ENCODE results near the gene MAPKAP1. TPM values are rescaled to one million over a fixed set of nuclear protein-coding genes. Genes with fewer than 3 reads are reported as not detected.

Gene MAPKAP1
- total RNA-seq, 2 donors from 2014 or later, result 83.7 to 91.8 TPM

- TF ChIP-seq POLR2A (IDR thresholded peaks at IDR 0.05) (no peak), CTCF (IDR thresholded peaks at IDR 0.05) (no peak)
- H3K27me3 ChIP-seq, result no peaks in the 10 kb centered on the region
- H3K4me1 ChIP-seq, result no peaks in the 10 kb centered on the region
- 90% methylated on average over 21 to 30 of the region's 32 CpGs for WGBS, 2 donors
- DNase-seq (no peak), ATAC-seq (no peak)
- no peak overlapping the region for H3K4me3 ChIP-seq
- peaks cover 0 to 3% of the 10 kb centered on the region in 2 donors for H3K36me3 ChIP-seq (replicated peaks in 1 of 2; ENCODE audit: insufficient read depth in 1 of 2, low read depth in 2 of 2)
- H3K27ac ChIP-seq, result no peak overlapping the region
- intact Hi-C loops (cut with DNase I), result no loop called here
- H3K9me3 ChIP-seq, result no peaks in the 10 kb centered on the region
Measured at GRCh38 chr9:125438506-125439433, 268.2 kb downstream of the MAPKAP1 start.

GRCh38 chr9:125437771-125438221 lies 269.2 kb downstream of the MAPKAP1 start:
- no peak for TF ChIP-seq CTCF (IDR thresholded peaks at IDR 0.05)
- no peaks in the 10 kb centered on the region for H3K4me1 ChIP-seq
- DNase-seq (no peak), ATAC-seq (no peak)
- peaks cover 0 to 1% of the 10 kb centered on the region in 2 donors for H3K36me3 ChIP-seq (replicated peaks in 1 of 2; ENCODE audit: insufficient read depth in 1 of 2, low read depth in 2 of 2)
- H3K27ac ChIP-seq, result no peak overlapping the region
- H3K4me3 ChIP-seq, result no peak overlapping the region
- intact Hi-C loops (cut with DNase I), result no loop called here
- WGBS, 2 donors, result 90 to 92% methylated on average over 15 of the region's 15 CpGs
- no peaks in the 10 kb centered on the region for H3K9me3 ChIP-seq
- no peaks in the 10 kb centered on the region for H3K27me3 ChIP-seq

- Histone ChIP-seq H3K4me1 (no peaks in the 10 kb centered on the region), H3K27me3 (no peaks in the 10 kb centered on the region), H3K4me3 (no peak overlapping the region), H3K9me3 (no peaks in the 10 kb centered on the region), H3K27ac (no peak overlapping the region), H3K36me3 (replicated peaks in 1 of 2; ENCODE audit: insufficient read depth in 1 of 2, low read depth in 2 of 2) (peaks cover 0 to 1% of the 10 kb centered on the region in 2 donors)
- DNase-seq (no peak), ATAC-seq (no peak)
- WGBS, 2 donors, result 84 to 91% methylated on average over 5 to 24 of the region's 24 CpGs
- intact Hi-C loops (cut with DNase I), result no loop called here
- no peak for TF ChIP-seq CTCF (IDR thresholded peaks at IDR 0.05)
- no peak for TF ChIP-seq POLR2A (IDR thresholded peaks at IDR 0.05)
Measured at GRCh38 chr9:125436613-125437443, 270.2 kb downstream of the MAPKAP1 start.

GRCh38 chr9:125435776-125436612 lies 271.0 kb downstream of the MAPKAP1 start:
- Histone ChIP-seq H3K4me3 (no peak overlapping the region), H3K9me3 (no peaks in the 10 kb centered on the region), H3K36me3 (replicated peaks in 1 of 2; ENCODE audit: insufficient read depth in 1 of 2, low read depth in 2 of 2) (peaks cover 0 to 1% of the 10 kb centered on the region in 2 donors), H3K4me1 (no peaks in the 10 kb centered on the region), H3K27me3 (no peaks in the 10 kb centered on the region), H3K27ac (no peak overlapping the region)
- 83 to 86% methylated on average over 4 to 15 of the region's 16 CpGs for WGBS, 2 donors
- no peak for ATAC-seq
- no peak for TF ChIP-seq POLR2A (IDR thresholded peaks at IDR 0.05)
- no peak for TF ChIP-seq CTCF (IDR thresholded peaks at IDR 0.05)
- no peak for DNase-seq
- intact Hi-C loops (cut with DNase I), result no loop called here
